ENCODE measurements around the gene CAMKMT. TPM values are rescaled to one million over a fixed set of nuclear protein-coding genes. Genes with fewer than 3 reads are reported as not detected.

The CAMKMT gene
- total RNA-seq, 1 experiment from 2014 or later = 17.4 TPM

DNA sequence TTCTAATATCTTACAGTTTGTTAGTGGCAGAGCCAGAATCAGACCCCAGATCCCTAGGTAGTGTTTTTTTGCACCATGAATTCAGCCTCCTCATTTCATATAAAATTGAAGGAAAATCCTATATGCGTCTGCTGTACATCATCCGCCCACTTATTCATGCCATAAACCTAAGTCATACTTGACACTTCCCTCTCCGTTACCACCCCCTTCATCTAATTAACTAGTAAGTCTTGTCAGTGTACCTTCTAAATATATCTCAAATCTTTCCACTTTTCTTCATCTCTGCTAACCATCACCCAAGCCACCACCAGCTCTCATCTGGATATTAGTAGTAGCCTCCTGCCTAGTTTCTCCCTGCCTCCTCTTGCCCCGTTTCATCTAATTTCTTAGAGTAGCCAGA, 331.1 kb downstream of the CAMKMT start:
- no peak overlapping the region for H2BK5ac ChIP-seq (ENCODE audit: insufficient read length, low read length)
- Mint-ChIP-seq H3K4me3 (no peak overlapping the region), H3K27me3 (ENCODE audit: low read depth) (no peaks in the 10 kb centered on the region), H3K27ac (no peak overlapping the region), H3K9me3 (no peaks in the 10 kb centered on the region), H3K4me1 (peaks cover 0 to 8% of the 10 kb centered on the region in 2 experiments; a peak in 1 of 4 replicates), H3K36me3 (ENCODE audit: insufficient read depth in 1 of 3, low read depth in 3 of 3) (no peaks in the 10 kb centered on the region)
- no peak overlapping the region for H2BK12ac ChIP-seq (ENCODE audit: insufficient read length, low read depth, low read length)
- H4K91ac ChIP-seq (ENCODE audit: insufficient read length, low read depth, low read length) = no peak overlapping the region
- no peak overlapping the region for H2AK5ac ChIP-seq (ENCODE audit: insufficient read length, low read length)
- no peak overlapping the region for H3K9ac ChIP-seq (ENCODE audit: extremely low read depth, insufficient read length, low read length)
- no peak overlapping the region for H3K18ac ChIP-seq (ENCODE audit: insufficient read length, low read depth, low read length)
- no peaks in the 10 kb centered on the region; the same call in 1 of the 2 replicates for H3K4me1 ChIP-seq (ENCODE audit: insufficient read depth, low read length)
- H2AFZ ChIP-seq (ENCODE audit: low read length) = no peak overlapping the region
- no peak overlapping the region for H2BK120ac ChIP-seq (ENCODE audit: low read depth, low read length, poor library complexity, severe bottlenecking)
- no peak overlapping the region for H2BK20ac ChIP-seq (ENCODE audit: low read depth, low read length, poor library complexity, severe bottlenecking)
- H4K5ac ChIP-seq (ENCODE audit: insufficient read length, low read depth, low read length) = no peak overlapping the region
- no peaks in the 10 kb centered on the region for H3K79me1 ChIP-seq (ENCODE audit: insufficient read depth, low read depth, low read length, poor library complexity, severe bottlenecking)
- H3K27me3 ChIP-seq (ENCODE audit: insufficient read depth, low read length) = no peaks in the 10 kb centered on the region
- no peak overlapping the region for H3T11ph ChIP-seq (ENCODE audit: low read length)
- no peak overlapping the region for H3K4ac ChIP-seq (ENCODE audit: low read depth, low read length)
- TF ChIP-seq, protein P1, sequence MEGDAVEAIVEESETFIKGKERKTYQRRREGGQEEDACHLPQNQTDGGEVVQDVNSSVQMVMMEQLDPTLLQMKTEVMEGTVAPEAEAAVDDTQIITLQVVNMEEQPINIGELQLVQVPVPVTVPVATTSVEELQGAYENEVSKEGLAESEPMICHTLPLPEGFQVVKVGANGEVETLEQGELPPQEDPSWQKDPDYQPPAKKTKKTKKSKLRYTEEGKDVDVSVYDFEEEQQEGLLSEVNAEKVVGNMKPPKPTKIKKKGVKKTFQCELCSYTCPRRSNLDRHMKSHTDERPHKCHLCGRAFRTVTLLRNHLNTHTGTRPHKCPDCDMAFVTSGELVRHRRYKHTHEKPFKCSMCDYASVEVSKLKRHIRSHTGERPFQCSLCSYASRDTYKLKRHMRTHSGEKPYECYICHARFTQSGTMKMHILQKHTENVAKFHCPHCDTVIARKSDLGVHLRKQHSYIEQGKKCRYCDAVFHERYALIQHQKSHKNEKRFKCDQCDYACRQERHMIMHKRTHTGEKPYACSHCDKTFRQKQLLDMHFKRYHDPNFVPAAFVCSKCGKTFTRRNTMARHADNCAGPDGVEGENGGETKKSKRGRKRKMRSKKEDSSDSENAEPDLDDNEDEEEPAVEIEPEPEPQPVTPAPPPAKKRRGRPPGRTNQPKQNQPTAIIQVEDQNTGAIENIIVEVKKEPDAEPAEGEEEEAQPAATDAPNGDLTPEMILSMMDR (conservative IDR thresholded peaks at IDR 0.05) = no peak
- H2BK15ac ChIP-seq (ENCODE audit: low read depth, low read length) = no peak overlapping the region
- no peaks in the 10 kb centered on the region for H3K79me2 ChIP-seq (ENCODE audit: insufficient read depth, low read length)
- no peaks in the 10 kb centered on the region for H3K9me3 ChIP-seq (ENCODE audit: control insufficient read depth, low read depth, low read length)
- no peak overlapping the region for H3K56ac ChIP-seq (ENCODE audit: insufficient read length, low read depth, low read length)
- H3K23me2 ChIP-seq (ENCODE audit: insufficient read length, low read depth, low read length, poor library complexity, severe bottlenecking) = no peaks in the 10 kb centered on the region
- no peak overlapping the region for H4K8ac ChIP-seq (replicated peaks; ENCODE audit: insufficient read length, low read depth, low read length)
- no peak overlapping the region for H3K27ac ChIP-seq (ENCODE audit: insufficient read length, low read depth, low read length)
- no peak overlapping the region for H3K23ac ChIP-seq (ENCODE audit: insufficient read length, low read depth, low read length)
- 100% methylated on average over 1 of the region's 4 CpGs for WGBS (ENCODE audit: extremely low coverage, insufficient read length, low lambda C conversion rate)
- no peak for DNase-seq
- H4K20me1 ChIP-seq (ENCODE audit: control insufficient read depth, insufficient read depth, insufficient read length) = no peaks in the 10 kb centered on the region
- no peak overlapping the region for H3K14ac ChIP-seq (ENCODE audit: insufficient read depth, low read length)
- no peak overlapping the region for H3K4me2 ChIP-seq (ENCODE audit: insufficient read depth, insufficient read length, low read length)

Measured in H9 (cell line).